ENCODE measurements around the gene CHRM5. TPM values are rescaled to one million over a fixed set of nuclear protein-coding genes. Genes with fewer than 3 reads are reported as not detected.
A peak's percentile ranks its signal among the peaks of the same experiment; 100 is the strongest.

CHRM5 gene
- total RNA-seq, 1 donor from 2014 or later = not detected

DNA sequence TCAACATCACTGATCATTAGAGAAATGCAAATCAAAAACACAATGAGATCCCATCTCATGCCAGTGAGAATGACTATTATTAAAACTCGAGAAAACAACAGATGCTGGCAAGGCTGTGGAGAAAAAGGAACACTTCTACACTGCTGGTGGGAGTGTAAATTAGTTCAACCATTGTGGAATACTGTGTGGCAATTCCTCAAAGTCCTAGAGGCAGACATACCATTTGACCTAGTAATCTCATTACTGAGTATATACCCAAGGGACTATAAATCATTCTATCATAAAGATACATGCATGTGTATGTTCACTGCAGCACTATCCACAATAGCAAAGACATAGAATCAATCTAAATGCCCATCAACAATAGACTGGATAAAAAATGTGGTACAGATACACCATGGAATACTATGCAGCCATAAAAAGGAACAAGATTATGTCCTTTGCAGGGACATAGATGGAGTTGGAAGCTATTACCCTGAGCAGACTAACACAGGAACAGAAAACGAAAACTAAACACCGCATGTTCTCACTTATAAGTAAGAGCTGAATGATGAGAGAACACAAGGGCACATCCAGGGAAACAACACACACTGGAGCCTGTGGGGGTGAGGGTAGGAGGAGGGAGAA is 85.9 kb downstream of the CHRM5 start:
- TF ChIP-seq, protein P1, sequence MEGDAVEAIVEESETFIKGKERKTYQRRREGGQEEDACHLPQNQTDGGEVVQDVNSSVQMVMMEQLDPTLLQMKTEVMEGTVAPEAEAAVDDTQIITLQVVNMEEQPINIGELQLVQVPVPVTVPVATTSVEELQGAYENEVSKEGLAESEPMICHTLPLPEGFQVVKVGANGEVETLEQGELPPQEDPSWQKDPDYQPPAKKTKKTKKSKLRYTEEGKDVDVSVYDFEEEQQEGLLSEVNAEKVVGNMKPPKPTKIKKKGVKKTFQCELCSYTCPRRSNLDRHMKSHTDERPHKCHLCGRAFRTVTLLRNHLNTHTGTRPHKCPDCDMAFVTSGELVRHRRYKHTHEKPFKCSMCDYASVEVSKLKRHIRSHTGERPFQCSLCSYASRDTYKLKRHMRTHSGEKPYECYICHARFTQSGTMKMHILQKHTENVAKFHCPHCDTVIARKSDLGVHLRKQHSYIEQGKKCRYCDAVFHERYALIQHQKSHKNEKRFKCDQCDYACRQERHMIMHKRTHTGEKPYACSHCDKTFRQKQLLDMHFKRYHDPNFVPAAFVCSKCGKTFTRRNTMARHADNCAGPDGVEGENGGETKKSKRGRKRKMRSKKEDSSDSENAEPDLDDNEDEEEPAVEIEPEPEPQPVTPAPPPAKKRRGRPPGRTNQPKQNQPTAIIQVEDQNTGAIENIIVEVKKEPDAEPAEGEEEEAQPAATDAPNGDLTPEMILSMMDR (IDR thresholded peaks at IDR 0.05) = no peak
- H3K36me3 ChIP-seq = no peaks in the 10 kb centered on the region
- DNase-seq (ENCODE audit: low spot score in 2 of 2) = no peak
- H3K27me3 ChIP-seq = no peaks in the 10 kb centered on the region
- no peak overlapping the region for H3K4me3 ChIP-seq
- intact Hi-C loops (cut with DNase I) = loop anchor here (10.0 kb wide), 2 partner anchors 291 to 741 kb away; partner anchors contain the start of genes ACTC1, NOP10 and NUTM1
- peaks cover 4 to 11% of the 10 kb centered on the region in 2 donors for H3K4me1 ChIP-seq
- H3K9me3 ChIP-seq = peaks cover 0 to 22% of the 10 kb centered on the region in 2 donors
- H3K27ac ChIP-seq = peak overlapping the region in 1 of 2 donors; percentile 72

DNA sequence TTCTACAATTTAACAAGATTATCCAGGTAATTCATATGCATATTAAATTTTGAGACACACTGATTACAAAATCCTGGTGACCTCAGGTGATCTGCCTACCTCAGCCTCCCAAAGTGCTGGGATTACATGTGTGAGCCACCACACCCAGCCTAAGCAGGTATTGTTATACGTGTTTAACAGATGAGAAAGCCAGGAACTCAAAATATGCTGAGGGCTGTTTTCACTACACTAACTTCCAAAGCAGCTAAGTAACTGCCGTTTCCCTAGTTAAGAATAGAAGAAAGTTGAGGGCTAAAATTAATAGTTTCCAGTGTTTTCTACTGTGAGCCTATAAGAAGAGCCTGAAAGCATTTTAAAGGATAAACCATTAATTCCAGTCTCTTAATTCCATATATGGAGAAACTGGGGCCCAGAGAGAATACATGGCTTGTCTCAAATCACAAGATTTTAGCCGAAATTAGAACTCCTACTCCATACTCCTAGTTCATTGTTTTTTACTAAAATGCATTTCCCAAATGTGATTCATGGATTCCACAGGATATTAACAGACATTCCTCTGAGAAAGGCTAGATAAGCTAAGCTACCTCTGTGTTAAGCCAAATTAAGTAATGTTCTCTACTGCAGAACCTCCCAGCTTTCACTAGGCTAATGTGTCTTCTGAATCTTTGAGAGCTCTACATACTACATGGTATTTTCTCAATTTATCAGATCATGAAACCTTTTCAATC is 87.7 kb downstream of the CHRM5 start:
- no peak for DNase-seq (ENCODE audit: low spot score in 2 of 2)
- intact Hi-C loops (cut with DNase I) = loop anchor here (1.0 to 10.0 kb wide), 4 partner anchors 17 to 739 kb away; partner anchors contain the start of genes ACTC1, AVEN, NOP10 and NUTM1
- H3K9me3 ChIP-seq = peaks cover 0 to 10% of the 10 kb centered on the region in 2 donors
- peaks cover 4 to 11% of the 10 kb centered on the region in 2 donors for H3K4me1 ChIP-seq
- H3K27me3 ChIP-seq = no peaks in the 10 kb centered on the region
- TF ChIP-seq, protein P1 (IDR thresholded peaks at IDR 0.05) = no peak
- peak overlapping the region in 1 of 2 donors; percentile 4 for H3K4me3 ChIP-seq
- peak overlapping the region; percentile 72 to 83 for H3K27ac ChIP-seq
- H3K36me3 ChIP-seq = no peaks in the 10 kb centered on the region

DNA sequence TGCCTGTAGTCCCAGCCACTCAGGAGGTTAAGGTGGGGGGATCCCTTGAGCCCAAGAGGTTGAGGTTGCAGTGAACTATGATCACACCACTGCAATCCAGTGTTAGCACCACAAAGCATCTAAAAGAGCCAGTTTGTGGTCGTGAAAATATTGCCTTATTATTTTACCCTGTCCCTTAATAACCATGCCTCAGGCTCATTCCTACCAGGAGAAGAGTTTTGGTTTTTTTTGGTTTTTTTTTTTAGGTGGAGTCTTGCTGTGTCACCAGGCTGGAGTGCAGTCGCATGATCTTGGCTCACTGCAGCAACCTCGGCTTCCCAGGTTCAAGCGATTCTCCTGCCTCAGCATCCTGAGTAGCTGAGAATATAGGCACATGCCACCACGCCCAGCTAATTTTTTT is 88.6 kb downstream of the CHRM5 start:
- Histone ChIP-seq H3K4me1 (peaks cover 4 to 11% of the 10 kb centered on the region in 2 donors), H3K27ac (peak overlapping the region; percentile 72 to 83), H3K36me3 (no peaks in the 10 kb centered on the region), H3K9me3 (peaks cover 0 to under 1% of the 10 kb centered on the region in 2 donors), H3K4me3 (no peak overlapping the region), H3K27me3 (no peaks in the 10 kb centered on the region)
- DNase-seq (ENCODE audit: low spot score in 2 of 2) = no peak
- intact Hi-C loops (cut with DNase I) = loop anchor here (1.0 to 10.0 kb wide), 4 partner anchors 18 to 738 kb away; partner anchors contain the start of genes ACTC1, AVEN, NOP10 and NUTM1
- TF ChIP-seq, protein P1 (IDR thresholded peaks at IDR 0.05) = no peak

DNA sequence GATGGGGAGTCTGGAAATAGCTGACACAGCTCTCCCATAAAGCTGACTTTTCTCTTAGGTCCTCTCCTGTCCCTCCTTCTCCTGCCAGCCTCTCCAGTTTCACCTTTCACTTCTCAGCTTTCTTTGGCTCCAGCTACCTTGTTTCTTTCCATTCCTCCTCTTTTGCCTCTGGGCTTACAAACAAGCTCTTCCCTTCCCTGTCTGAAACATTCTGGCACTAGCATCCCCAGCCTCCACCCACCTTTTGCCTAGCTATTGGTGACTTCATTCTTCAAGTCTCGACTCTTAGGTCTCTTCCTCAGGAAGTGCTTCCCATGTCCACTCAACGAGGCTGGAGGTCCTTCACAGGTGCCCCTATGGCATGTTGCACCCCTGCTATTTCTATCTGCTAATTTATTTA is 91.2 kb downstream of the CHRM5 start:
- H3K27me3 ChIP-seq = no peaks in the 10 kb centered on the region
- H3K36me3 ChIP-seq = no peaks in the 10 kb centered on the region
- no peak overlapping the region for H3K27ac ChIP-seq
- intact Hi-C loops (cut with DNase I) = loop anchor here (5.0 to 10.0 kb wide), 3 partner anchors 285 to 735 kb away; partner anchors contain the start of genes ACTC1, NOP10 and NUTM1
- H3K4me1 ChIP-seq = peaks cover 4 to 11% of the 10 kb centered on the region in 2 donors
- H3K4me3 ChIP-seq = no peak overlapping the region
- TF ChIP-seq, protein P1 (IDR thresholded peaks at IDR 0.05) = no peak
- no peak for DNase-seq (ENCODE audit: low spot score in 2 of 2)
- H3K9me3 ChIP-seq = no peaks in the 10 kb centered on the region

DNA sequence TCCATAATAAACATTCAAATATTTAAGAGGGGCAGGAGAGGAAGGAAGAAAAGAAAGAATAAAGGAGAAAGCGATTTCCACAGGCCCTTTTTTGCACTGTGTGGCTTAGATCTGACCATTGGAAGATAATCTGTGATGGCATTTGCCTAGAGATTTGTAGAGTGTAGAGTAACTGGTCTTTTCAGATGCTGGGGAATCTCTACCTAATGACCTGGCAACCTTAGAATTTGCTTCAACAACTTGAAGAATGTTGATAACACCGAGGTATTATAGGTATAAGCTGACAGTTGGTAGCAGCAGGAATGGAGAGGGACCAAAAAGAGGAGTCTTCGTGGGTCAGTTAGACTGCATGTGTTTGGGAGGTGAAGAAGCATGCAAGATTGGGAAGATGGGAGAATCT is 91.6 kb downstream of the CHRM5 start:
- intact Hi-C loops (cut with DNase I) = loop anchor here (5.0 to 10.0 kb wide), 3 partner anchors 285 to 735 kb away; partner anchors contain the start of genes ACTC1, NOP10 and NUTM1
- peaks cover 4 to 11% of the 10 kb centered on the region in 2 donors for H3K4me1 ChIP-seq
- no peaks in the 10 kb centered on the region for H3K36me3 ChIP-seq
- H3K27ac ChIP-seq = no peak overlapping the region
- TF ChIP-seq, protein P1 (IDR thresholded peaks at IDR 0.05) = no peak
- H3K9me3 ChIP-seq = no peaks in the 10 kb centered on the region
- no peaks in the 10 kb centered on the region for H3K27me3 ChIP-seq
- H3K4me3 ChIP-seq = no peak overlapping the region
- DNase-seq (ENCODE audit: low spot score in 2 of 2) = no peak
